Loucy (cell line): ENCODE data around the gene AMTN.

ENCODE experiments used
- H2AFZ ChIP-seq: fragments of 200-600 bp; sonication (generic); 2 replicates; pipeline ENCODE4 v1.6.0; 2016; ENCODE audit warnings: antibody characterized with exemption, mild to moderate bottlenecking, low read length, moderate library complexity
- H3F3A ChIP-seq: fragments of 200-600 bp; 2 replicates; pipeline ENCODE4 v1.6.0; 2016; ENCODE audit warnings: antibody characterized with exemption, low read depth, mild to moderate bottlenecking
- H3K27me3 ChIP-seq: fragments of 200-600 bp; sonication (generic); 2 replicates; pipeline ENCODE4 v1.6.1; 2014; ENCODE audit warnings: low read length, mild to moderate bottlenecking; ENCODE audit not compliant: insufficient read depth, poor library complexity, severe bottlenecking
- H3K36me3 ChIP-seq: fragments of 200-600 bp; sonication (generic); 2 replicates; pipeline ENCODE4 v1.6.1; 2016; ENCODE audit warnings: low read length; ENCODE audit not compliant: insufficient read depth
- H3K4me1 ChIP-seq: fragments of 200-600 bp; sonication (generic); 2 replicates; pipeline ENCODE4 v1.5.1; 2014; ENCODE audit warnings: low read length, mild to moderate bottlenecking; ENCODE audit not compliant: insufficient read depth, poor library complexity, severe bottlenecking
- H3K4me2 ChIP-seq: fragments of 200-600 bp; sonication (generic); 2 replicates; pipeline ENCODE4 v1.6.0; 2014; ENCODE audit warnings: antibody characterized with exemption, low read length, low read depth, mild to moderate bottlenecking; ENCODE audit not compliant: poor library complexity, severe bottlenecking
- H3K4me3 ChIP-seq: fragments of 200-600 bp; sonication (generic); 2 replicates; pipeline ENCODE4 v1.5.1; 2014; ENCODE audit warnings: low read length, mild to moderate bottlenecking, mixed read lengths; ENCODE audit not compliant: poor library complexity, severe bottlenecking
- H3K79me2 ChIP-seq: fragments of 200-600 bp; sonication (generic); 2 replicates; pipeline ENCODE4 v1.6.1; 2014; ENCODE audit warnings: low read length; ENCODE audit not compliant: insufficient read depth
- H3K9ac ChIP-seq: fragments of 200-600 bp; sonication (generic); 2 replicates; pipeline ENCODE4 v1.6.0; 2014; ENCODE audit warnings: mild to moderate bottlenecking, low read depth, low read length, moderate library complexity; ENCODE audit not compliant: poor library complexity, severe bottlenecking
- H3K9me2 ChIP-seq: fragments of 200-600 bp; sonication (generic); replicated peaks from 2 replicates; pipeline ENCODE4 v1.6.1; 2016; ENCODE audit warnings: low read depth, low read length, mixed read lengths
- H3K9me3 ChIP-seq: fragments of 200-600 bp; sonication (generic); 2 replicates; pipeline ENCODE4 v1.6.1; 2014; ENCODE audit warnings: mild to moderate bottlenecking, antibody characterized with exemption, low read length, low read depth; ENCODE audit not compliant: insufficient read depth
- H4K20me1 ChIP-seq: fragments of 200-600 bp; sonication (generic); 2 replicates; pipeline ENCODE4 v1.6.0; 2014; ENCODE audit warnings: antibody characterized with exemption, low read length, mild to moderate bottlenecking; ENCODE audit not compliant: insufficient read depth, poor library complexity, severe bottlenecking
- EZH2phosphoT487 ChIP-seq: fragments of 200-600 bp; IDR thresholded peaks from 2 replicates; pipeline ENCODE4 v1.6.1; 2018; ENCODE audit warnings: antibody characterized with exemption, mild to moderate bottlenecking, moderate library complexity, borderline replicate concordance
- TF ChIP-seq, protein P1 (sequence below): fragments of 200-600 bp; sonication (generic); conservative IDR thresholded peaks from 2 replicates; pipeline ENCODE4 v1.5.1; 2014; ENCODE audit warnings: mild to moderate bottlenecking, antibody characterized with exemption, low read length

The AMTN gene

GRCh38 chr4:70505151-70505748 lies 13.1 kb upstream of the AMTN start:
- Histone ChIP-seq H3K4me2 (no peak overlapping the region), H3K9ac (no peak overlapping the region), H3K27me3 (no peaks in the 10 kb centered on the region), H2AFZ (0 out of 2 replicates have a peak overlapping the region, but pooled peaks have one; percentile 26), H3K9me3 (no peaks in the 10 kb centered on the region), H3F3A (no peaks in the 10 kb centered on the region), H4K20me1 (no peaks in the 10 kb centered on the region), H3K79me2 (no peaks in the 10 kb centered on the region), H3K4me3 (no peak overlapping the region), H3K4me1 (no peaks in the 10 kb centered on the region), H3K9me2 (no peaks in the 10 kb centered on the region), H3K36me3 (no peaks in the 10 kb centered on the region)
- TF ChIP-seq, protein P1, sequence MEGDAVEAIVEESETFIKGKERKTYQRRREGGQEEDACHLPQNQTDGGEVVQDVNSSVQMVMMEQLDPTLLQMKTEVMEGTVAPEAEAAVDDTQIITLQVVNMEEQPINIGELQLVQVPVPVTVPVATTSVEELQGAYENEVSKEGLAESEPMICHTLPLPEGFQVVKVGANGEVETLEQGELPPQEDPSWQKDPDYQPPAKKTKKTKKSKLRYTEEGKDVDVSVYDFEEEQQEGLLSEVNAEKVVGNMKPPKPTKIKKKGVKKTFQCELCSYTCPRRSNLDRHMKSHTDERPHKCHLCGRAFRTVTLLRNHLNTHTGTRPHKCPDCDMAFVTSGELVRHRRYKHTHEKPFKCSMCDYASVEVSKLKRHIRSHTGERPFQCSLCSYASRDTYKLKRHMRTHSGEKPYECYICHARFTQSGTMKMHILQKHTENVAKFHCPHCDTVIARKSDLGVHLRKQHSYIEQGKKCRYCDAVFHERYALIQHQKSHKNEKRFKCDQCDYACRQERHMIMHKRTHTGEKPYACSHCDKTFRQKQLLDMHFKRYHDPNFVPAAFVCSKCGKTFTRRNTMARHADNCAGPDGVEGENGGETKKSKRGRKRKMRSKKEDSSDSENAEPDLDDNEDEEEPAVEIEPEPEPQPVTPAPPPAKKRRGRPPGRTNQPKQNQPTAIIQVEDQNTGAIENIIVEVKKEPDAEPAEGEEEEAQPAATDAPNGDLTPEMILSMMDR, result peak; percentile 97
- no peak for TF ChIP-seq EZH2phosphoT487

DNA sequence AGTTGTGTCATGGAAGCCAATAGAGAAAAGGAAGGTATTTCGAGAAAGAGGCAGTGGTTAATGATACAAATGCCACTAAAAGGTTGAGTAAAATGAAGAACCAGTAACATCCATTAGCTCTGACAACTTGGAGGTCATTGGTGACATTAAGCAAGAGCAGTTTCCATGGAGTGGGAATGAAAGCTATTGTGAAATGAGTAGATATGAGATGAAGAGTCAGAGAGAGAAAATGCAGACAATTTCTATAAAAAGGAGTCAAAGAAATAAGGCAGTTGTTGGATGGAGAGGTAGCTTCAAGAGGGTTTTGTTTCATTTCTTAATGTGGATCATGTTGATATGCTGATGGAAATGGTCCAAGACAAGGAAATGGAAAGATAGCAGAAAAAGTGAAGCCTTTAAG lies 9.6 kb upstream of the AMTN start:
- no peaks in the 10 kb centered on the region for H3K27me3 ChIP-seq
- H3K79me2 ChIP-seq, result no peaks in the 10 kb centered on the region
- H3K4me1 ChIP-seq, result no peaks in the 10 kb centered on the region
- no peaks in the 10 kb centered on the region for H3F3A ChIP-seq
- no peaks in the 10 kb centered on the region for H3K9me3 ChIP-seq
- no peaks in the 10 kb centered on the region for H3K9me2 ChIP-seq
- TF ChIP-seq, protein P1, result no peak
- TF ChIP-seq EZH2phosphoT487, result no peak
- no peak overlapping the region for H3K4me2 ChIP-seq
- no peaks in the 10 kb centered on the region for H4K20me1 ChIP-seq
- no peak overlapping the region for H3K9ac ChIP-seq
- no peaks in the 10 kb centered on the region for H3K36me3 ChIP-seq
- no peak overlapping the region for H2AFZ ChIP-seq
- H3K4me3 ChIP-seq, result no peak overlapping the region

DNA sequence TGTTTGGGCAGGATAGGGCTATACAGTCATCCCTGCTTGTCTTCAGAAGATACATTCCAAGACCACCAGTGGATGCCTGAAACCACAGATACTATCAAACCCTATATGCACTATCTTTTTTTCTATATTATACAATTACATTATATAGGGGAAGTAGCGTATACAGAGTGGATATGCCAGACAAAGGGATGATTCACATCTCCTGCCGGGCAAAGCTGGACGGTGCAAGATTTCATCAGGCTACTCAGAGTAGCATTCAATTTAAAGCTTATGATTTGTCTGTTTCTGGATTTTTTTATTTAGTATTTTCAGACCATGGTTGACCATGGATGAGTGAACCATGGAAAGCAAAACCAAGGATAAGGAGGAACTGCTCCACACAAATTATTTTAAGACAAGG lies 7.0 kb upstream of the AMTN start:
- TF ChIP-seq EZH2phosphoT487, result no peak
- TF ChIP-seq, protein P1, result no peak
- H3K9me2 ChIP-seq, result no peaks in the 10 kb centered on the region
- no peaks in the 10 kb centered on the region for H3K79me2 ChIP-seq
- no peaks in the 10 kb centered on the region for H3K27me3 ChIP-seq
- H3K4me2 ChIP-seq, result no peak overlapping the region
- H2AFZ ChIP-seq, result no peak overlapping the region
- H3K4me1 ChIP-seq, result no peaks in the 10 kb centered on the region
- no peaks in the 10 kb centered on the region for H3K9me3 ChIP-seq
- H3F3A ChIP-seq, result no peaks in the 10 kb centered on the region
- no peaks in the 10 kb centered on the region for H3K36me3 ChIP-seq
- no peak overlapping the region for H3K4me3 ChIP-seq
- no peak overlapping the region for H3K9ac ChIP-seq
- no peaks in the 10 kb centered on the region for H4K20me1 ChIP-seq
